GM21529 (cell line): ENCODE measurements around the gene PPP2R5C.
"Not testable (repeated sequence)": the region's sequence is repeated elsewhere in the genome, so short reads cannot be mapped to it uniquely, and the experiment has no call there.

Experiments used
- ATAC-seq: cut with Tn5 transposase; IDR thresholded peaks from one replicate; pipeline ENCODE4 v1.9.1; 2021; ENCODE audit not compliant: unreplicated experiment

Gene PPP2R5C

GRCh38 chr14:101761032-101761880 is at the start of gene PPP2R5C:
TSS of gene PPP2R5C (plus strand) at chr14:101761709. CDS start at chr14:101761894, 185 bp downstream.
- ATAC-seq, result peak; percentile 57

GRCh38 chr14:101711857-101712233 is 49.7 kb upstream of the PPP2R5C start:
- ATAC-seq, result not testable (repeated sequence)

GRCh38 chr14:101712341-101712740 is 49.2 kb upstream of the PPP2R5C start:
- not testable (repeated sequence) for ATAC-seq

- ATAC-seq, result not testable (repeated sequence)
These were observed 48.4 kb upstream of the PPP2R5C start for GRCh38 chr14:101713091-101713490.

- ATAC-seq, result no peak
These were observed 47.7 kb upstream of the PPP2R5C start for GRCh38 chr14:101713621-101714349.

GRCh38 chr14:101714394-101714793 is 47.1 kb upstream of the PPP2R5C start:
- ATAC-seq, result no peak

GRCh38 chr14:101715210-101716076 is 46.1 kb upstream of the PPP2R5C start:
- ATAC-seq, result no peak

- no peak for ATAC-seq
These were observed 45.2 kb upstream of the PPP2R5C start for GRCh38 chr14:101716077-101716950.

GRCh38 chr14:101716956-101717662 is 44.4 kb upstream of the PPP2R5C start:
- ATAC-seq, result no peak

- no peak for ATAC-seq
These were observed 43.6 kb upstream of the PPP2R5C start for GRCh38 chr14:101717663-101718490.

- no peak for ATAC-seq
These were observed 42.4 kb upstream of the PPP2R5C start for GRCh38 chr14:101719045-101719645.

GRCh38 chr14:101719708-101720107 is 41.8 kb upstream of the PPP2R5C start:
- ATAC-seq, result no peak

- no peak for ATAC-seq
These were observed 40.4 kb upstream of the PPP2R5C start for GRCh38 chr14:101721111-101721510.

GRCh38 chr14:101721951-101722661 is 39.4 kb upstream of the PPP2R5C start:
- no peak for ATAC-seq

- no peak for ATAC-seq
These were observed 38.4 kb upstream of the PPP2R5C start for GRCh38 chr14:101723061-101723595.

GRCh38 chr14:101725652-101726051 is 35.9 kb upstream of the PPP2R5C start:
- not testable (repeated sequence) for ATAC-seq

- no peak for ATAC-seq
These were observed 35.1 kb upstream of the PPP2R5C start for GRCh38 chr14:101726295-101726953.
